Gastroesophageal sphincter (tissue), 3 donors: ENCODE measurements around the gene TMEM168.

Experiments
- POLR2A ChIP-seq, 2 donors: fragments of 450-650 bp; IDR thresholded peaks; one replicate each; pipeline ENCODE4 v1.6.1; 2017; ENCODE audit warnings: antibody characterized with exemption in 2 of 2, mild to moderate bottlenecking in 2 of 2, moderate library complexity in 1 of 2
- TF ChIP-seq, protein P1 (sequence below), 4 experiments: fragments of 200-600 bp in 2 of 4; fragments of 450-650 bp in 2 of 4; sonication (generic) in 1 of 4; IDR thresholded peaks; one replicate each; pipeline ENCODE4 v1.5.1; 2017 to 2019; ENCODE audit warnings: antibody characterized with exemption in 4 of 4, mild to moderate bottlenecking in 2 of 4, moderate library complexity in 2 of 4

DNA sequence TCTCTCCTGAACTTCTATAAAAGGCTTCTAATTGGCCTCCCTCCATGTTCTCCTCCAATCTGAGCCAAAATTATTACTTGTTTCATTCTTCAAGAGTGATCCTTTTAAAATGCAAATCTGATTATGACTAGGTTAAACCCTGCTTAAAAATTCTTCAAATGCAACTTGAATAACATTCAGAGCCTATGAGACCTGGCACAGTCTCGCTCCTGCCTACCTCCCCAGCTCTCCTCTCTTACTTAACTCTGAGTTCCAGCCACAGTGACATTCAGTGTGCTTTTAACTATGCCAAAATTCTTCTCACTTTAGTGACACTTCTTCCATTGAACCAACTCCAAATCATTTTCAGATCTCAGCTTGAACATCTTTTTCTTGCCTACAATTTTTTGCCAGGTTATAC lies 68.8 kb downstream of the TMEM168 start:
- TF ChIP-seq POLR2A (IDR thresholded peaks at IDR 0.05), result no peak
- TF ChIP-seq, protein P1, sequence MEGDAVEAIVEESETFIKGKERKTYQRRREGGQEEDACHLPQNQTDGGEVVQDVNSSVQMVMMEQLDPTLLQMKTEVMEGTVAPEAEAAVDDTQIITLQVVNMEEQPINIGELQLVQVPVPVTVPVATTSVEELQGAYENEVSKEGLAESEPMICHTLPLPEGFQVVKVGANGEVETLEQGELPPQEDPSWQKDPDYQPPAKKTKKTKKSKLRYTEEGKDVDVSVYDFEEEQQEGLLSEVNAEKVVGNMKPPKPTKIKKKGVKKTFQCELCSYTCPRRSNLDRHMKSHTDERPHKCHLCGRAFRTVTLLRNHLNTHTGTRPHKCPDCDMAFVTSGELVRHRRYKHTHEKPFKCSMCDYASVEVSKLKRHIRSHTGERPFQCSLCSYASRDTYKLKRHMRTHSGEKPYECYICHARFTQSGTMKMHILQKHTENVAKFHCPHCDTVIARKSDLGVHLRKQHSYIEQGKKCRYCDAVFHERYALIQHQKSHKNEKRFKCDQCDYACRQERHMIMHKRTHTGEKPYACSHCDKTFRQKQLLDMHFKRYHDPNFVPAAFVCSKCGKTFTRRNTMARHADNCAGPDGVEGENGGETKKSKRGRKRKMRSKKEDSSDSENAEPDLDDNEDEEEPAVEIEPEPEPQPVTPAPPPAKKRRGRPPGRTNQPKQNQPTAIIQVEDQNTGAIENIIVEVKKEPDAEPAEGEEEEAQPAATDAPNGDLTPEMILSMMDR (IDR thresholded peaks at IDR 0.05), result no peak
